GM23248 (cell line): Measurements from ENCODE around the gene RUNX1.

Experiments
- EZH2 ChIP-seq: fragments of 200-600 bp; sonication (generic); IDR thresholded peaks from 2 replicates; pipeline ENCODE4 v1.6.1; 2018; ENCODE audit warnings: antibody characterized with exemption, mild to moderate bottlenecking; ENCODE audit not compliant: insufficient read depth, poor library complexity, severe bottlenecking
- EZH2phosphoT487 ChIP-seq: fragments of 200-600 bp; sonication (generic); IDR thresholded peaks from 2 replicates; pipeline ENCODE4 v1.6.1; 2018; ENCODE audit warnings: antibody characterized with exemption, moderate library complexity, mild to moderate bottlenecking, low read depth; ENCODE audit not compliant: insufficient read depth

DNA sequence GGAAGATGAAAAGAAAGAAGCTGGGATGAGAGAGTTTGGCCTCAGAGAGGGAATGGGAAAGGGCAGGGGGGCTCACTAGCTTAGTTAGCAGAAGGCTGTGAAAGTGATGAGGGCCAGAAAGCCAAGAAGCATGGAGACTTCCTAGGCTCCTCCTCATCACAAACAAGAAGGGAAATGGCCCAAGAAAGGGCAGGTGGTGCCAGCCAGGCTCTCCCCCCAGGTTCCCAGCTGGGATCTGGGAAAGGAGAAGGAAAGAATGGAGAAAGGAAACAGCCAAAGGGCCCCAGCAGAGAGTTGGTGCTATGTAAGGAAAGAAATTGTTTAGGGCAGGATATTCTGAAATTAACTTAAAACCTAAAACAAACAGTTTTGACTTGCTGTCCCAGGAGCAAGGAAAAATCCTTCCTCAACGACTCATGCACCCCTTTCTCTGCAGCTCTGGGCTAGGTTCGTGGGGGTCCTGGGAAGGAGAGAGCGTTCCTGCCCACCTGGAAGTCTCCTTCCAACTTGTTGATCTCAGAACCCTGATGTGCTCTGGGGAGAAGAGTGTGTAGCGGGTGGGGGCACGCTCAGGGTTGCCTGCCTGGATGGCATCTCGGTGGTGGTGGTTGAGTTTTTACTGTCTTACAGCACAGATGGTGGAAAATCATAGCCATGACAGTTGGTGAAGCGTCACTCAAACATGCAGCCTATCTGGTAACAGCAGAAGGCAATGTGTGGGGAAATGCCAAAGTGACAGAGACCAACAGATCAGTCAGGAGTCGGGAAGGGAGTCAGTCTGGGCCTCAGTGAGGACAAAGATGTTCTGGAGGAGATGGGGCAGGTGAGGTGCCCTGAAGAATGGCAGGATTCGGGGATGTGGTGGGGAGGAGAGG is 233.0 kb downstream of the RUNX1 start:
- TF ChIP-seq EZH2 = no peak
- TF ChIP-seq EZH2phosphoT487 = no peak
